Dendritic cell treated with granulocyte-macrophage colony-stimulating factor and Interleukin-4, amounts not matched to agents 40 ng/mL and 50 ng/mL, for 4 days (primary cell): Measurements from ENCODE around the gene FSIP1.

Source experiments
- H3K27ac Mint-ChIP-seq: one replicate; pipeline ENCODE4 v1.8.0; 2022; ENCODE audit warnings: mild to moderate bottlenecking, mixed read lengths
- H3K27me3 Mint-ChIP-seq: one replicate; pipeline ENCODE4 v1.8.0; 2022; ENCODE audit warnings: mild to moderate bottlenecking, mixed read lengths
- H3K36me3 Mint-ChIP-seq: one replicate; pipeline ENCODE4 v1.8.0; 2022; ENCODE audit warnings: low read depth, mixed read lengths
- H3K4me1 Mint-ChIP-seq: one replicate; pipeline ENCODE4 v1.8.0; 2022; ENCODE audit warnings: low read depth, mixed read lengths
- H3K4me3 Mint-ChIP-seq: one replicate; pipeline ENCODE4 v1.8.0; 2022; ENCODE audit warnings: mild to moderate bottlenecking, moderate library complexity, mixed read lengths
- H3K9me3 Mint-ChIP-seq: one replicate; pipeline ENCODE4 v1.8.0; 2022; ENCODE audit warnings: mixed read lengths
- intact Hi-C: fragments of 100-400 bp; cut with micrococcal nuclease; formaldehyde crosslinking; loops from one replicate; pipeline ENCODE4 v1.15.0; 2022

Gene FSIP1

GRCh38 chr15:39573287-39573686, 209.4 kb downstream of the FSIP1 start:
- intact Hi-C loops, result no loop called here
- H3K4me3 Mint-ChIP-seq, result no peak overlapping the region
- peaks cover 7% of the 10 kb centered on the region for H3K4me1 Mint-ChIP-seq
- no peak overlapping the region for H3K27ac Mint-ChIP-seq
- peaks cover 19% of the 10 kb centered on the region for H3K27me3 Mint-ChIP-seq
- H3K36me3 Mint-ChIP-seq, result no peaks in the 10 kb centered on the region
- no peaks in the 10 kb centered on the region for H3K9me3 Mint-ChIP-seq

- no peaks in the 10 kb centered on the region for H3K9me3 Mint-ChIP-seq
Observed at GRCh38 chr15:39565851-39566250, 216.8 kb downstream of the FSIP1 start.

GRCh38 chr15:39564972-39565665, 217.5 kb downstream of the FSIP1 start:
- H3K4me3 Mint-ChIP-seq, result no peak overlapping the region
- no peak overlapping the region for H3K27ac Mint-ChIP-seq
- intact Hi-C loops, result no loop called here
- peaks cover 10% of the 10 kb centered on the region for H3K27me3 Mint-ChIP-seq
- no peaks in the 10 kb centered on the region for H3K4me1 Mint-ChIP-seq
- H3K9me3 Mint-ChIP-seq, result no peaks in the 10 kb centered on the region
- no peaks in the 10 kb centered on the region for H3K36me3 Mint-ChIP-seq

More at GRCh38 chr15:39565851-39566250, 216.8 kb downstream of the FSIP1 start:
- intact Hi-C loops, result no loop called here
- no peaks in the 10 kb centered on the region for H3K36me3 Mint-ChIP-seq
- no peak overlapping the region for H3K27ac Mint-ChIP-seq
- peaks cover 12% of the 10 kb centered on the region for H3K27me3 Mint-ChIP-seq
- H3K4me3 Mint-ChIP-seq, result no peak overlapping the region
- H3K4me1 Mint-ChIP-seq, result no peaks in the 10 kb centered on the region

DNA sequence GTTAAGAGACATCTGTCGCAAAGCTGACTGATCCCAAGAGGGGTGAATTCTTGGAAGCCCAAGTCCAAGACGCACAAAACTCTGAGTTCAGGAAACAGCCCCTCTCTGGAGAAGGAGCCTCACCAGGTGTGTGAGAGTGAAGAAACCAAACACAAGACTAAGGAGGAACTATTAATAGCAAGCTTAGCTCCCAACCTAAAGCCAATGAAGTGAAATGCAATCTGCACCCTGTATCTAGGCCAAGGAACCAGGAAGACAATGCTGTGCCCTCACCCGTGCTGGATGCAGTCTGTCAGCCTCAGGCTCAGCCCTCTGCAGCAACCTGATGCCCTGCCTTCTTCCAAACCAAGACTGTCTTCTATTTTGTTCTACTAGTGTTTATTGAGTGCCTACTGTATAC, 224.2 kb downstream of the FSIP1 start:
- H3K36me3 Mint-ChIP-seq, result no peaks in the 10 kb centered on the region
- intact Hi-C loops, result no loop called here
- H3K4me1 Mint-ChIP-seq, result no peaks in the 10 kb centered on the region
- H3K9me3 Mint-ChIP-seq, result no peaks in the 10 kb centered on the region
- no peak overlapping the region for H3K4me3 Mint-ChIP-seq
- H3K27me3 Mint-ChIP-seq, result peaks cover 8% of the 10 kb centered on the region
- H3K27ac Mint-ChIP-seq, result no peak overlapping the region

GRCh38 chr15:39556461-39556860, 226.2 kb downstream of the FSIP1 start:
- Mint-ChIP-seq H3K27me3 (peaks cover 8% of the 10 kb centered on the region), H3K27ac (no peak overlapping the region), H3K4me3 (no peak overlapping the region), H3K9me3 (no peaks in the 10 kb centered on the region), H3K36me3 (no peaks in the 10 kb centered on the region), H3K4me1 (peaks cover 8% of the 10 kb centered on the region)
- intact Hi-C loops, result no loop called here

GRCh38 chr15:39555885-39556284, 226.8 kb downstream of the FSIP1 start:
- Mint-ChIP-seq H3K4me3 (no peak overlapping the region), H3K4me1 (peaks cover 8% of the 10 kb centered on the region), H3K9me3 (no peaks in the 10 kb centered on the region), H3K27me3 (peaks cover 11% of the 10 kb centered on the region), H3K36me3 (no peaks in the 10 kb centered on the region), H3K27ac (no peak overlapping the region)
- intact Hi-C loops, result no loop called here

DNA sequence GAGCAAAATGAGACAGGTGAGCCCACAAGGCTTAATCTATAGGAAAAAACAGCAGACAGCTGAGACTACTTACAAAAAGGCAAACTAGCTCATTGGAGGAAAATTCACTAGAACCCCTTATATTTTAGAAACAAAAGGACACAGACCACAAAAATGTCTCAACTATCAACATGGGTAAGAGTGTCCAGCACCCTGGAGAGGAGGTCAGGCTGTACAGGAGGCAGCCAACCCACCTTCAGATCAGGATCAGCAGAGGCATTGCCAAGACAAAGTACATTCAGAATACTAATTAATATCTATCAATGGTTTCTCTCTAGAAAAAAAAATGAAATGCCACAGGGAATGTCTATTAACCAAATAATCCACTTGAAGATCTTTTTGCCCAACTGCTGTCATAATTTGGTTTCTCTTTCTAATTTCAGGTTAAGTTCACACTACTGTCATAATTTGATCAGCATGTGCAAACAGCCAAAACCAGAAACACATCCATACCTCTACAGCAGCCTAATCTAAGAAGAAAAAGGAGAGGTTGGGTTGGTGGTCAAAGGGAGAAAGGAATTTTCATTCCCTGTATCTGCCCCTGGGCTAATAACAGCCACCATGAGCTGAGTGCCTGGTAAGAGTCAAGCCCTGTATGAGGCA, 227.8 kb downstream of the FSIP1 start:
- intact Hi-C loops, result no loop called here
- no peaks in the 10 kb centered on the region for H3K9me3 Mint-ChIP-seq
- peaks cover 11% of the 10 kb centered on the region for H3K27me3 Mint-ChIP-seq
- no peak overlapping the region for H3K27ac Mint-ChIP-seq
- peaks cover 8% of the 10 kb centered on the region for H3K4me1 Mint-ChIP-seq
- H3K36me3 Mint-ChIP-seq, result no peaks in the 10 kb centered on the region
- H3K4me3 Mint-ChIP-seq, result no peak overlapping the region

GRCh38 chr15:39553947-39554693, 228.5 kb downstream of the FSIP1 start:
- Mint-ChIP-seq H3K4me3 (no peak overlapping the region), H3K27ac (no peak overlapping the region), H3K27me3 (peaks cover 11% of the 10 kb centered on the region), H3K36me3 (no peaks in the 10 kb centered on the region), H3K9me3 (no peaks in the 10 kb centered on the region), H3K4me1 (peaks cover 8% of the 10 kb centered on the region)
- intact Hi-C loops, result no loop called here

DNA sequence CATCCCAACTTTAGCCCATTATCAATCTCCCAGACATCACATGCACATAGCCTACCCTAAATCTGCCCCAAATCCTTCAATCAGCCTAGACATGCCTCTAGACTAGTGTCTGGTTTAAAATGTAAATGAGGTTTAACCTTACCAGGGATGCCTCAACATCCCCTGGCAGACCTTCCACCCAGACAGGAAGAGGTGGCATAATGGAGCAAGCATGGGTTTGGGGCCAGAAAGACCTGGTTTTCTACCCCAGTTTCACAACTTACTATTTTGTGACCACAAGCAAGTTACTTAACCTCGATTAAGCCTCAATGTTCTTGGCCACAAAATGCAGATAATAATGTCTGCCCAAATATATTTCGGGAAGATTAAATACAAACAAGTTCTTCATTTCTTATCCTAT, 230.1 kb downstream of the FSIP1 start:
- Mint-ChIP-seq H3K27ac (no peak overlapping the region), H3K4me1 (peaks cover 8% of the 10 kb centered on the region), H3K36me3 (no peaks in the 10 kb centered on the region), H3K9me3 (no peaks in the 10 kb centered on the region), H3K4me3 (no peak overlapping the region), H3K27me3 (peaks cover 11% of the 10 kb centered on the region)
- intact Hi-C loops, result no loop called here

DNA sequence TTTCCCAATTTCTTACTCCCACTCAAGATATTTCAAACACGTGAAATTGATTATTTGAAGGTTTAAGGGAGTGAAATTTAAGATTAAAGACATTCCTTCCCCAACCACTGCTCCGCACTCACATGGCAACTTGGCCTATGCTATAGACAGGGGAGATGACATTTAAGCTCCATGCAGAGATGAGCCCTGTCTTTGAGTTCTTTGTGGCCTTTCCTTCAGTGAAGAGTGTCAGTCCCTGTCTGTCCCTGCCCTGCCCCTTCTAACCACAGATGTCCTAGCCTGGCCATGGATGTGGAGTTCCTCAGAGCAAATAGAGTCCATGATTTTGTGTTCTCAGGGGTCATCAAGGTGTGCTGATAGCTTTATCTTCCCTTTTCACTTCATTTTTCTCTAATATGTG, 231.2 kb downstream of the FSIP1 start:
- Mint-ChIP-seq H3K27me3 (peaks cover 11% of the 10 kb centered on the region), H3K4me3 (no peak overlapping the region), H3K4me1 (peaks cover 8% of the 10 kb centered on the region), H3K9me3 (no peaks in the 10 kb centered on the region), H3K36me3 (no peaks in the 10 kb centered on the region), H3K27ac (no peak overlapping the region)
- intact Hi-C loops, result no loop called here
